Measurements from ENCODE around the gene CHAC2.
"Not testable (repeated sequence)": the region's sequence is repeated elsewhere in the genome, so short reads cannot be mapped to it uniquely, and the experiment has no call there.

Gene CHAC2

DNA sequence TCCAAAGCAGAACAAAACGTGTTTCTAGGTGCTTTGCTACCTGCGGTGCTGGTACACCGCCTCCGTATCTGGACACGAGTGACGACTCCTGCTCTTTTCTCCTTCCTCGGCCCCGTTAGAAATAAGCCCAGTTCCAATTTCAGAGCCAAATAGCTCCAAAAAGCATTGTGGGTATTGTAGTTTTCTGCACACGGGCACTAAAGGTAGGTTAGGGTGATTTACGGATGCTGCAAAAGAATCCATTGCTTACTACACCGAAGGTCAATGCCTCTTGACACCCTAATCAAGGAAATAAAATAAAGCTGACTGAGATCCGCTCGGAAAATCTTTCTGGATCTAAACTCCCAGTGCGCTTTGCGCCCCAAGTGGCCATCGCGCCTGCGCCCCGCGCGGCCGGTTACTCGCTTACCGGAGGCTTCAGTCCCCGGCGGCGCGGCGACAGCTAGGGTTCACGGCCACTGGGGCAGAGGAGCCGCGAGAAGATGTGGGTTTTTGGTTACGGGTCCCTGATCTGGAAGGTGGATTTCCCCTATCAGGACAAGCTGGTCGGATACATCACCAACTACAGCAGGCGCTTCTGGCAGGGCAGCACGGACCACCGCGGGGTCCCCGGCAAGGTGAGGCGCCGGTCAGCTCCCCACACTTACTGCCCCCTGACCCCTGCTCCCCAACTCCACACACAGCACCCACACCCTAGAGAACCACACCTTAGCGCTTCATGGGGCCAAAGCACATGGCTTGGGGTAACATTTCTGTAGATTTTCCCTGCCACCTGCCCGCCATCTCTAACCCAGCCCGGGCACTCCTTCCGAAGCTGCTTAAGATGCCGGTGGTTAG lies at the start of gene CHAC2:
Gene CHAC2 (plus strand): TSS at position 400 of the 837 bp plus-strand sequence. CDS start 83 bp downstream, at position 483.
- peak; percentile 70 for DNase-seq (ENCODE audit: low read depth)

DNA sequence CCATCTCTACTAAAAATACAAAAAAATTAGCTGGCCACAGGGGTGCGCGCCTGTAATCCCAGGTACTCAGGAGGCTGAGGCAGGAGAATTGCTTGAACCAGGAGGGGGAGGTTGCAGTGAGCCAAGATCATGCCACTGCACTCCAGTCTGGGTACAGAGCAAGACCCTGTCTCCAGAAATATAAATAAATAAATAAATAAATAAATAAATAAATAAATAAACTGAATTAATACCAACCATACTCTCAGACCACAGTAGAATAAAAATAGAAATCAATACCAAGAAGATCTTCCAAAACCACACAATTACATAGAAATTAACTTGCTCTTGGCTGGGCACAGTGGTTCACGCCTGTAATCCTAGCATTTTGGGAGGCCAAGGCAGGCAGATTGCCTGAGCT lies 46.7 kb upstream of the CHAC2 start:
- DNase-seq (ENCODE audit: low read depth), result not testable (repeated sequence)

DNA sequence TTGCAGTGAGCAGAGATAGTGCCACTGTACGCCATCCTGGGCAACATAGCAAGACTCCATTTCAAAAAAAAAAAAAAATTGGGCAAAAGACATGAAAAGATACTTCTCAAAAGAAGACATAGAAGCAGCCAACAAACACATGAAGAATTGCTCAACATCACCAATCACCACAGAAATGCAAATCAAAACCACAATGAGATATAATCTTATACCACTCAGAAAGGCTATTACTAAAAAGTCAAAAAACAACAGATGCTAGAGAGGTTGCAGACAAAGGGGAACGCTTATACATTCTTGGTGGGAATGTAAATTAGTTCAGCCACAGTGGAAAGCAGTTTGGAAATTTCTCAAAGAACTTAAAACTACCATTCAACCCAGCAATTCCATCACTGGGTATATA lies 43.1 kb upstream of the CHAC2 start:
- DNase-seq (ENCODE audit: low read depth), result no peak

DNA sequence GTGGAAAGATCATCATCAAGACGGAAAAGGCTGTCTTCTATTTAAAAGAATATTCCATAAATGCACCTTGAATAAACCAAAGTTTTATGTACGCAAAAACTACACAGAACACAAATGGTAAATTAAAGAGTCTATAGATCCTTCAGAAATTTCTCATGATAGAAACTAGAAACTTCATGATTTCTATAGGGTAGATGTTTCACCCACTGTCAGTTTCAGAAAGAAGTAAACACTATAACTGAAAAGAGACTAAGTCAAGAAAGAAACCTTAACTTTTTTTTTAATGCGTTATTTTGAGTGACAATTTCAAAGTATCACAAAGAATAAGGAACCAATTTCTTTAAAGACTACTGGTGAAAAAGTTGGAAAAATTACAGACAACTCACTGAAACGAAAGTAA lies 41.9 kb upstream of the CHAC2 start:
- DNase-seq (ENCODE audit: low read depth), result no peak

DNA sequence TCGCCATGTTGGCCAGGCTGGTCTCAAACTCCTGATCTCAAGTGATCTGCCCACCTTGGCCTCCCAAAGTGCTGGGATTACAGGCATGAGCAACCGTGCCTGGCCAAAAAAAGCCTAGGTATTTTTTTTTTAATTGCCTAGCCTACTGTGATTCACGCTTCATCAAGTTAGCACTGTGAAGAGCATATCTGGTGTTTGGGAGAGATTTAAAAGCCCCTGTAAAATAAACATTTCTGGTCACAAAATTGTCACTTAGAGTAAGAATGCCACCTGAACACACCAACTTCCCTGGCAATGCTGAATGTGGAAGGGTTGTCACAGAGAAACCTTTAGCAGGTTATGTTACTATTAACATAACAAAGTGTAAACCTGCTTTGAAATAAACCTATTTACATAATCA lies 39.7 kb upstream of the CHAC2 start:
- no peak for DNase-seq (ENCODE audit: low read depth)

DNA sequence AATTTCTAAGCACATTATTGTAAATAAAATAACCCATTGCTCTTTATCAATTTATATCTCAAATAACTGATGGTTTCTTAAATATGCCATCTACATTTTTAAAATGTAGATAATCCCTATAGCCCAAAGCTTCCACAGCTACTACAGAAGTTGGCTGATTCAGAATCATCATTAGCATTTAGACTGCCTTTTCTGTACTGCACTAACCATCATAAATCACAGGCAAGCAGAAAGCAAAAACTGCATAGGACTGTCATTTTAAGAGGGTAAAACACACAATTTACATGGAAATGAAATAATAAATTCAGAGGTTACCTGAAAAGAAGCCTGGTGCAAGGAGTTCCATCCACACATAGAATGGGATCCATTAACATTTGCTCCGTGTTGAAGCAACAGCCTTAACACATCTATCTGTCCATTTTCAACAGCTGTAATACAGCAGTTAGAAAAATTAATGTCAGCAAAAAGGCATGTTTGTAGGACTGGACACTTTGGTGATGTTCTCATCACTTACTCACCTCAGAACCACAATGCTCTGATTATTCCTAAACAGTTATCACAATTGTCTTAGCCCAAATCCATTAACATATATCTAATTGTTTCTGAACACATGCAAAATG lies 38.4 kb upstream of the CHAC2 start:
- DNase-seq (ENCODE audit: low read depth), result no peak

DNA sequence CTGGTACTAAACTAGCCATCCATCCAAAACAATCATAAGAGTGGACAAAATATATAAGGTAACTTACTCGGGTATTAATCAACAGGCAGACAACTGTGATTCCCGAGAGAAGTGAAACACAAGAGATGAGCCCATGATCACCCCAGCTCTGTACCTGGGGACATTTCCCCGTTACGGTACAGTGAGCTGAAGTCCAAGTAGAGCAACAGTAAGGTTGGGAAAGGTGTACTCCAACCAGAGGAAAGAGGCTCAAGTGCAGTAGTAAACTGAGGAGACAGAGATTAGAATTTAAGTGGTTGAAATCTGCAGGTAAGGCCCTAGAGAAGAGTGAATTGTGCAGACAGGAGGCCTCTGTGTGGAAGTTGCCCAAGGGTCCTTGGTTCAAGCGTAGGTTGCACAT lies 30.5 kb upstream of the CHAC2 start:
- DNase-seq (ENCODE audit: low read depth), result no peak

DNA sequence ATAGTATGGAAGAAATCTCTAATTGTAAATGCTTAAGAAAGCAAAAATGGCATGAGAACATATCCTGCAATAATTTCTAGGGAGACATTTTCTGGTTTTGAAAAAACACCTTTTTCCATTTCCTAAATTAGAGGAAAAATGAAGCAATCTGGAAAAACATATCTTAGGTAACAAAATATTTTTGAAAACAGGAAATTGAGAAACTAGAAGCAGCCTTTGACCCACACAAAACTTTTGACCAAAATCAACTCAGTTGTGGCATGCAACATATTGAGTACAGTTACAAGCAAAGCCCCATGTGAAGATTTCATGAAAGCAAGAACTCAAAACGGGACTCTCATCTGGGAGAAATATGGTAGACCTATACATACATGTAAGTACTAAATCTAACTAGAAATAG lies 28.6 kb upstream of the CHAC2 start:
- DNase-seq (ENCODE audit: low read depth), result no peak

DNA sequence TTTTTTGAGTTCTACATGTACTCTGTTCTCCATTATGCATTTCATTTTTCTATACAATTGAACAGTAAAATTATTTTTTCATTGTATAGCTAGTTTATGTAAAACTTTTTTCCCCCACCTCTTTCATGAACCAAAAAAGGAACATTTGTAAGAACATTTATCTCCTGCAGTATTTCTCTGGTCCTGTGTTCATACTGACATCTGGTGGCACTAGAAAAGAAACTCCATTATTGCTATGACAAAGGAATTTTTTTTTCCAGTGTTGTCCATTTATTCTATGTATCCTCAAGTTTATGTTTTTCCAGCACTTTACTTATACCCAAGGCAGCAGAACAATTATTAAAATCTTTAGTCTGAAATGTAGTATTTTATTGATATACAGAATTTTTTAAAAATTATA lies 27.4 kb upstream of the CHAC2 start:
- no peak for DNase-seq (ENCODE audit: low read depth)

DNA sequence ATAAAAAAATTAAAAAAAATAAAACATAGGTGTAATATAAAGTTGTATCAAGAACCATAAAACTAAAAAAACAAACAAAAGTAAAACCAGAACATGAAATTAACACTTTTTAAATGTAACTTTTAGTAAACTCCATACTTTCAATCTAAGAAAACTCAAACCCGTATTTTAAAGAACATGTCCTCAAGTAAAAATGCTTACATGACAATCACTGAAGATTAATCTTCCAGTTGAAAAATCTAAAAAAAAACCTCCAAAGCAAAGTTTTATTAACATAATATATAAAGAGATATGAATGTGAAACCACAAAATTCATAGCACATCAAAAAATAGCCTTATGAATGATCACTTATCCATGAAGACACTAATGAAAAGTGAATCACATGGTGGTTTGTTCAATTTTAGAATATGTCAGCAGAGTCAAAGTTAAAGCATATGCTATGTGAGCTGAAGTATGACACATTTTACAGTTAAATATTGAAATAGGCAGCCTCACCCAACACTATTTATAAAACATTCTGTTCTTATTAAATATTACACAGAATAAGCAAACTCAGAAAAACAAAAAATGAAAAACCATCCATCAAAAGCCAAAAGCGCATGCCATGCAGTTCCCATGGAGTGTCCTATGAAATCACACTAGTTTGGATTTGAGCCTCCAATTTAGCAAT lies 23.1 kb upstream of the CHAC2 start:
- no peak for DNase-seq (ENCODE audit: low read depth)

DNA sequence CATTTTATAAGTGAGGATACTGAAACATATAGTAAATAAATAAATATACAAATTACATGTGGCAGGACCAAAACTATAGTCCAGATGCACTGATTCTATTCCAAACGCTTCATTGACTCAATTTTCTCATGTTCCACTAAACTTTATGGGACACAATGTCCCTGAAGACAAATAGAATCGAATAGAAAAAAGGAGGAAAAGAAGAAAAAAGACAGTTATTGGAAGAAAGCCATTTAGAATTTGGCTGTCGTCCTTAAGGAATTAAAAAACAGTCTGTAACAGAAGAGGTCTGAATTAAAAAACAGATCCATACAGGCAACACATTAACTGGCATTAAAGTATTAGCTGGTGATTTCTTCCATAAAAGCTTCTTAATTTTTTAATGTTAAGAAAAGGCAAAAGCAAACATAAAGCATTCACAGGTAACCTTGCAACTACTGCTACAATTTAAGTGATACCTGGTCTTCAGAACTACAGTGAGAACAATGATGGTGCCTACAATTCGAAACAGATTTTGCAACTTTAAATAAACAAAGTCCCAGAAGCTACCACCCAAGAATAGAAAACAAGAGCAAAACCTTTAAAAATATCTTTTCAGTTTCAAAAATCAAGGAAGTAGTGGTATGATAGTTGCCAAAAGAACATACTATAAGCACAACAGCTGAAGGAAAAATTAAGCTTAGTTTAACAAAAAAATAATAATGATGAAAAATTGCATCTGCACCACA lies 17.4 kb upstream of the CHAC2 start:
- DNase-seq (ENCODE audit: low read depth), result no peak

DNA sequence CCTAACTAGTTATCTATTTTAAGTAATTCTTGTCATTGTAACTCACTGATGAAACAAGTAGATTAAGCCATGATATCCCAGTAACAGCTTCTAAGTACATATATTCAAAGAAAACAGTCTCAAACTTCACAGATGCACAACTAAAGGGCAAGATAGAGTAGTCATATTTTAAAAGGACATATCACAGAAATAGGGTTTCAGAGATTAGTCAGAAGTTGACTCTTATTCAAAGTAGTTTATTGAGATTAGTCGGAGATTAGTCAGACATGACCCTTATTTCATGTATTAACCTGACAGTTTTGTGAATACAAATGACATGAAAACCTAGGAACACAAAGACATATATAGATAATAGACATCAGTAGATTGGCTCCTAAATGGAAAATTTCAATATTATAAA lies 15.9 kb upstream of the CHAC2 start:
- DNase-seq (ENCODE audit: low read depth), result no peak

DNA sequence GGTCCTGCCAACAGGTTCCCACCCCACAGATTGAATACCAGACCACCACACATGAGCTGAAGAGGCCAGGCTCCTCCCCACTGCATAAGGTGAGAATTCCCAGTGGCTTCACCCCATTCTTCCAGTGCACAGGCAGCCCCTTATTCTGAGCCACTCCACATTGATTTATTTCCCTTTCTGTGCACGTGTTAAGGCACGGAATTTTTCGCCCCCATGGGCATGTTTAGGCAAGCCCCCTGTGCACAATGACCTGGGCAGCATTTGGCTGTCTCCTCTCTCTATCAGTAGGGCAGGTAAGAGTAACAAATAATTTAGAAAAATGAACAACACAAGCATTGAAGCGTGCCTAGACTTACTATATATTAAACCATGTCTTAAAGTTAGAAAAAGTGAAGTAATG lies 15.2 kb upstream of the CHAC2 start:
- no peak for DNase-seq (ENCODE audit: low read depth)

DNA sequence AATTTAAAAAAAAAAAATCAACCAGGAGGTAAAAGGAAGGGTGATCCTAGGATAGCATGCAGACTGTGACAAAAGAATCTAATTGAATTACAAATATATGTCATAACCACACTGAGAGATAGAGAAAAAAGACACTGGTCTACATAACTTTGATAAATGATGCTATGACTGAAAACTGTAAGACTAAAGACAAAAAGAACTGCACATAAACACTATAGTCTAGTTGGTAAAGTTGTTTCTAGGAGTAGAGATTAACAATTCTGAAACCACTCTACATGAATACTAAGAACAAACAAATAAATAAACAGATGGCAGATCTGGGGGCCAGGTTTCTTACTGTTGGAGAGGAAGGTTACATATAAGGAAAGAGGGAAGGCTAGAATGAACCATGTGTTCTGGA lies 14.6 kb upstream of the CHAC2 start:
- no peak for DNase-seq (ENCODE audit: low read depth)

DNA sequence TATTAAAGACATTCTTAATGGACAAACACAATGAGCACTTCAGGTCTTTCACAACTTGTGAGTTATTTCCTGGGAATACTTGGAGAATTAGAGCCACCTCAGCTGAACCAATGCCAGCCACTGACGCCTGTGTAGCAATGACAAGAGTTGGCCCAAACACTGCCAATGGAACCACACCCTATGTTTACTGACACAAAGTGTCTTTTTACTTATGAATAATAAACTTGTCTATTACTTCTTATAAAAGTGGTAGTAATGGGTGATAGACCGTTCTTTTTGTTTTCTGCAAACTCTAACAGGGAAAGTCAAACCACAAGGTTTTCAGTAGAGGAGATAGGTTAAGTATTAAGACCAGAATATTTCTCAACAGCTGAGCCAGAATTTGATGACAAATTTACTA lies 12.5 kb upstream of the CHAC2 start:
- no peak for DNase-seq (ENCODE audit: low read depth)

DNA sequence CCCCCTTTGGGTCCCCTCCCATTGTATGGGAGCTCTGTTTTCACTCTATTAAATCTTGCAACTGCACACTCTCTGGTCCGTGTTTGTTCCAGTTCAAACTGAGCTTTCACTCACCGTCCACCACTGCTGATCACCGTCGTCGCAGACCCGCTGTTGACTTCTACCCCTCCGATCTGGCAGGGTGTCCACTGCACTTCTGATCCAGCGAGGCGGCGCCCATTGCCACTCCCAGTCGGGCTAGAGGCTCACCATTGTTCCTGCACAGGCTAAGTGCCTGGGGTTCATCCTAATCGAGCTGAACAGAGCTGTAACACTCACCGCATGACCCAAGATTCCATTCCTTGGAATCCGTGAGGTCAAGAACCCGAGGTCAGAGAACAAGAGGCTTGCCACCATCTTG lies 11.0 kb upstream of the CHAC2 start:
- DNase-seq (ENCODE audit: low read depth), result no peak

DNA sequence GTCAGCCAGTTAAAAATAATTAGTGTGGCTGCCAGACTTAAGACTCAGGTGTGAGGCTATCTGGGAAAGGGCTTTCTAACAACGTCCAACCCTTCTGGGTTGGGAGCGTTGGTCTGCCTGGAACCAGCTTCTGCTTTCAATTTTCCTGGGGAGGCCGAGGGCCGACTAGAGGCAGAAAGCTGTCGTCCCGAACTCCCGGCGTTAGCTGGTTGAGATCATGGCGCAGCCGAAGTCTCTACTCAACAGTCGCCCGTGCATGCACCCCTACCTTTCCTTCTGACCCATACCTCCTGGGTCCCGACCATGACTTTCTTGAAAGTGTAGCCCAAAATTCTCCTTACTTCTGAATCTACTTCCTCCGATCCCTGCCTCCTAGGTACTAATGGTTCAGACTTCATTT lies 10.4 kb upstream of the CHAC2 start:
- DNase-seq (ENCODE audit: low read depth), result not testable (repeated sequence)

DNA sequence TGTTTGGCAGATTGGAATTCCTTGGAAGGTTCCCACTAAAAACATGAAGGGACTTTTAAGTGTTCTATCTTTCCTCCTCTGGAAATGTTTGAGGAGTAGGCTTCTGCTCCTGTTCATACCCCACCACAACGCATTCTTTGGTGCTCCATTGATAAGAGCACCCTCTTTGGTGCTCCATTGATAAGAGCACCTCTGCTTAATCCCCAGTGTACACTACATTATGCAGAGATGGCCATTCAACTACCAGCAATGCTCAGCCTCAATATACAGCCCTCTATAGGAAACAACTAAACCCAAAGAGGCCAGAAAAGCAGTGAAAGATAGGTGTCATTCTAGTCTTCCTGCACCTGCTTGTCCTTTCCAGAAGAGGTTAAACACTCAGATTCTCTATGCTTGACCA lies 1.8 kb upstream of the CHAC2 start:
- no peak for DNase-seq (ENCODE audit: low read depth)

DNA sequence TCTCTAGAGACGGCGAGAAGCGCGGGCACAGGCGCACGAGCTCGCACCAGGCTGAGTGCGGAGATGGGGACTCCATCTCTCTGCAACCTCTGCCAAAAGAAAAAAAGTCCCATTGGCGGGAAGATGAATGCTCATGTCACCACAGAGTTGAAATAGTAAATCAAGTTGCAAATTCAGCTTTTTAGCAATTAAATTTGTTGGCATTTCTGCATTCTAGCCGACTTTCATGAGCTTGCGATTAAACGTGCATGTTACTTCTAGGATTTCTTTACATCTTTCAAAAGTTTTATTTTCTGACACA lies 588 bp downstream of the CHAC2 start:
- no peak for DNase-seq (ENCODE audit: low read depth)

DNA sequence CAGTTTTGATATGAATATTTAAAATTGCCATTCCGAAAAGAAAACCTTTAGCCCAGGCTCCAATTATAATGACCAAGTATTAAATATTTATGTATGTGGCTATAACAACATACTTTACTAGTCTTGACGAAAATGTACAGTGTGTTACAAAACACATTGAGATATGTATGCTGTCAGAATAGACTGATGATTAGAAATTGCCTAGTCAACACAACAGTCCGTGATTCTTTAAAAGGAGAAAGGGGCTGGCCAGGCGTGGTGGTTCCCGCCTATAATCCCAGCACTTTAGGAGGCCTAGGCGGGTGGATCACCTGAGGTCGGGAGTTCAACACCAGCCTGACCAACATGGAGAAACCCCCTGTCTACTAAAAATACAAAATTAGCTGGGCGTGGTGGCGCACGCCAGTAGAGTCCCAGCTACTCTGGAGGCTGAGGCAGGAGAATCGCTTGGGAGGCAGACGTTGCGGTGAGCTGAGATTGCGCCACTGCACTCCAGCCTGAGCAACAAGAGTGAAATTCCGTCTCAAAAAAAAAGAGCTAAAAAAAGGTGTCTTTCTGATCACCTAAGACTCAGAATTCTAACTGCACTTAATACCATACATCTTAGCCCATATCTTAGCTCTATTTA lies 1.8 kb downstream of the CHAC2 start:
- DNase-seq (ENCODE audit: low read depth), result no peak

DNA sequence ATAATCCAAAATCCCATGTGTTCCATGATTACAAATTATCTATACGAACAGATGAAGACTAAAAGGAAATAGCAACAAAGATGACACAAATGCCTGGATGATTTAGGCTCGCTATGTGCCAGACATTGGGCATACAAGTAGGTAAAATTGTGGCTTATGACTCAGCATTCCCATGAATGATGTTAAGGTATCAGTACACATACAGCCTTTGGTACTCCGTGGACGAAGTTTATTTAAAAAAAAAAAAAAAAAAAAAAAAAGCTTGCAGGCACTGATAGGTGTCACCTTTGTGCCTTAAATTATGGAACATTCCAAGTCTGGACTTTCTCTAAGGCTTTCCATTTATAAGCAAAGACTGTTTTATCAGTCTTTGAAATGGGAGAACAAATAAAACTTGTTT lies 2.7 kb downstream of the CHAC2 start:
- no peak for DNase-seq (ENCODE audit: low read depth)

DNA sequence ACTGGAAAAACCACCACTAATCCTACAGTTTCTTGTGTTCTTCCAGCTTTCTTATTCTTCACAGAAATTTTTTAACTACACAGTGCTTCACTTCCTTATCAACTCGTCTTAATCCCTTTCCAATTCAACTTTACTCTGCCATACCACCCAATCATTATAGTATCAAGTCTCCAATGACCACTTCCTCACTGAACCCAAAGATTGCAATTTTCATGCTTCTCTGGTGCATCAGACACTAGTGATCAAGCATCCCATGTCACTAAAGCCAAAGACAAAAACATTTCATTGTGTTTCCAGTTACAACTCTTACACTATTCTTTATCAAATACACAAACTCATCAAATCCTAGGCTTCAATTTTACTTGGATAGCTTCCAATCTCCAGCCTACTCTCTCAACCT lies 9.5 kb downstream of the CHAC2 start:
- no peak for DNase-seq (ENCODE audit: low read depth)
